AG09319 (cell line): ENCODE results near the gene TBP.
A peak's percentile ranks its signal among the peaks of the same experiment; 100 is the strongest.

Source experiments
- DNase-seq: peaks from one replicate; pipeline ENCODE4 v3.0.0-alpha.2; 2010; ENCODE audit warnings: low read depth; ENCODE audit errors: extremely low read depth
- CTCF ChIP-seq: IDR thresholded peaks from 2 replicates; pipeline ENCODE4 v1.5.1; 2011; ENCODE audit warnings: low read depth, mild to moderate bottlenecking, inconsistent platforms, low read length, moderate library complexity

Gene TBP

DNA sequence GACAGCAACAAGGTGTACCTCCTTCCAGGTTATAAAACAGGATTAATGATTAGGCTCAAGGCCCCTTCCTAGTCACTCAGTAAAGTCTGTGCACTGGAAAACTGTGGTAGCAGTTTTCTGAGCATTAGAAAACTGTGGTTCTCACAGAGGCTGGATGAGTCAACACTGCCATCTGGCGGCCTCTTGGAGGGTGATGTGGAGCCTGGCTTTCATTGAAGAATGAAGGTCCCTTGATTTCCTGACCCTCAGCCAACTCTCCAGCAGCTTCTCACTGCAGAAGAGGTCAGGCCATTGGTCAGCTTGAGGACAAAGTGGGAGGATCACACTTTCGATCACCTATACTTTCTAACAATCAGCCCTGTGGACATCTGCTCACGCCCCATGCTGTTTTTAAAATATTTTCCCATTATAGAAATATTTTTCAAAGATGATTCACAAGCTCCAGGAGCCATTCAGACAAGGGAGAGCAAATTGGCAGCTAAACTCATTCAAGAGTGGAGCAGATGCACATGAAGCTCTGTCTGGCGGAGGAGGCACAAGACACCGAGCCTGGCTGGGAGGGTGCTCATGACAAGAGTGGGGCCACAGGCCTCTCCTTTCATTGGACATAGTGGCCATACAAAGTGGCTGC, 24.2 kb upstream of the TBP start:
- peak; percentile 37 for DNase-seq
- peak; percentile 95 for TF ChIP-seq CTCF

DNA sequence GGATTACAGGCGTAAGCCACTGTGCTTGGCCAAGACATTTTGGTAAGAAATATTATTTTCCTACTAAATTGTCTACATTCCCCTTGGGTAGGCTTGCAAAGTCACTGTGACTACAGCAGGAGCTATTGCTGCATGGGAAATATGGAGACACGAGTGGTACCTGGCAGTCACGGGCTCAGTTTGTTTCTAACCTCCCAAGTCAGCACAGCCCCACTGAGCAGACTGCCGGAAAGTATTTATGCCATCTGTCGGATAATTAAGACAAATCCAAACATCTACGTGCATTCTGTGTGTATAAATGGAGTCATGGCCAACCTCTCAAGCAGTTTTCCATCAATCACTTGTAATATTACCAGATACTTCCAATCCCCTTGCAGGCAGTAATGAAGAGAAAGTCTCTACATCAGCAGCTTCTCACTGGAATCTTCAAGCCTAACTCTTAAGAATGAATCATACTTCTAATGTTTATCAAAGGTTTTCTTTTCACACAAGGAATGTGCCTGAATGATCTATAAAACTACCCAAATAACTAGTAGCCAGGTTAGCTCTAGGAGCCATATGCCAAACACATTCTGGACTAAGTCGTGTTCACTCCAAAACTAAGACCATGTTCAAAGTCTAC, 21.2 kb upstream of the TBP start:
- no peak for TF ChIP-seq CTCF
- no peak for DNase-seq

- no peak for TF ChIP-seq CTCF
- no peak for DNase-seq
Measured at GRCh38 chr6:170533792-170534191, 20.4 kb upstream of the TBP start.

DNA sequence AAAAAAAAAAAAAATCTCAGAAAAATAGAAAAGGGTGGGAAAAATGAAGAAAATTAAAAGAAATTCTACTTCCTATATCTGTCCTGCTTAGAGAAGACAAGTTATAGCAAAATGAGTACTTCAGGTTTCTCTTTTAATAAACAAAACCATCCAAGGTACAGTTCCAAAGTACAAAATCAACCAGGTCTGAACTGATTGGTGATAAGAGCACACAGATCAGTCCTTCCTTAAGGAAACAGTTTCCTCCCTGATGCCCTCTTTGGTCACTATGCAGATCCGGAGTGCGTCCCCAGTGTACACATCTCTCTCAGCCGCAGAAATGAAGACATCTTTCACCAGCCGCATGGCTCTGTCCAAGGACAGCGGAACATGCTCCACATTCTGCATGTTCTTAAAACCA, 19.2 kb upstream of the TBP start:
- no peak for TF ChIP-seq CTCF
- no peak for DNase-seq

- DNase-seq, result no peak
- no peak for TF ChIP-seq CTCF
Measured at GRCh38 chr6:170536671-170537070, 17.5 kb upstream of the TBP start.

DNA sequence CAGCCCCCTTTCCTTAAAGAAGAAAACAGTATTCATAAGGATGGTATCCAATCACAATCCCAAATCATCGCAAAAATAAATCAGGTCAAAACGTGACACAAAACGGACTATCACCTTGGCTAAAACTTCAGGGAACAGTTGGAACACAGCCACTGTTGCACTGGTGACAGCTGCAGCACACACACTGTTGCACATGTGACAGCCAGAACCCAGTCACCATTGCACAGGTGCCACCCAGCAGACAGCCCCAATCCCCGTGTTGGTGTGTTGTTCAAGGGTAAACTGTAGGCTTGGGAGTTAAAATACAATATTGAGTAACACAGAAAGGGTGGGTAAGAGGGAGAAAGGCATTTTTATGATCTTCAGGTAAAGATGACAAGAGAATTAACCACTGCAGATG, 16.8 kb upstream of the TBP start:
- TF ChIP-seq CTCF, result no peak
- no peak for DNase-seq

- no peak for DNase-seq
- TF ChIP-seq CTCF, result no peak
Measured at GRCh38 chr6:170542031-170542719, 12.0 kb upstream of the TBP start.
